BJ (cell line): ENCODE results near the gene C4orf54. TPM values are rescaled to one million over a fixed set of nuclear protein-coding genes. Genes with fewer than 3 reads are reported as not detected.

Source experiments
- CTCF ChIA-PET: fragments of 350-600 bp; formaldehyde crosslinking; extraction: SDS; loops from one replicate; lab custom pipeline; 2021; ENCODE audit warnings: antibody characterized with exemption, inconsistent platforms; lab: Yijun Ruan, JAX
- POLR2A ChIA-PET: fragments of 300-600 bp; sonication (Branson Sonifier 250); formaldehyde crosslinking; extraction: SDS; loops from one replicate; lab custom pipeline; 2021; ENCODE audit warnings: antibody characterized with exemption; lab: Charles Lee
- DNase-seq: peaks from one replicate; pipeline ENCODE4 v3.0.0-alpha.2; 2011; ENCODE audit warnings: low read depth
- H3K27me3 ChIP-seq: 2 replicates; pipeline ENCODE4 v1.6.0; 2011; ENCODE audit warnings: low read length; ENCODE audit not compliant: control insufficient read depth, insufficient read depth
- H3K36me3 ChIP-seq: 2 replicates; pipeline ENCODE4 v1.5.1; 2011; ENCODE audit warnings: low read length; ENCODE audit not compliant: control insufficient read depth, insufficient read depth
- H3K4me3 ChIP-seq: 2 replicates; pipeline ENCODE4 v1.5.1; 2011; ENCODE audit warnings: low read depth, mild to moderate bottlenecking, control low read depth, low read length
- polyA plus RNA-seq: library from polyadenylated mRNA; depleted of rRNA; stranded (reverse); fragments of >200 nt; gene quantifications from 2 replicates; pipeline ENCODE4 v1.2.3, GENCODE V29; 2011
- TF ChIP-seq, protein P1 (sequence below): IDR thresholded peaks from 2 replicates; pipeline ENCODE4 v1.5.1; 2011; ENCODE audit warnings: low read depth, mild to moderate bottlenecking, control low read depth, inconsistent platforms, low read length, moderate library complexity; ENCODE audit not compliant: insufficient read depth

C4orf54 gene
- polyA plus RNA-seq, 1 experiment = not detected

DNA sequence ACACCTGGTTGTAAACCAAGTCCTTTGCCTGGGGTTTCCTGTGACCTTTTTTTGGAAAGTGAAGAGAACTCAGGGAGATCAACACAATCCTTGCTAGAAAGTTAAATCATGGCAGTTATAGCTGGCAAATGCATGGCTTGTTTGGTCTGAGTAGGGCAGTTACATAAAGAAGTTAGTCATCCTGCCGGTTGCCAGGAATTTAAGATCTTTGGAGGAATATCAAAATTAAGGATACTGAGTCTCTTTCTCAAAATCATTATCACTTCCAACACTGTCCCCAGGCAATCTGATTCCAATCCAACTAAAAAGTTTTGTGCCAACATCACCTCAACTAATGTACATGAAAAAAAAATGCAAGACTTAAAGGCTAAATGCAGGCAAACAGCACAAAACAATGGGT is 40.3 kb downstream of the C4orf54 start:
- H3K27me3 ChIP-seq = no peaks in the 10 kb centered on the region
- TF ChIP-seq, protein P1, sequence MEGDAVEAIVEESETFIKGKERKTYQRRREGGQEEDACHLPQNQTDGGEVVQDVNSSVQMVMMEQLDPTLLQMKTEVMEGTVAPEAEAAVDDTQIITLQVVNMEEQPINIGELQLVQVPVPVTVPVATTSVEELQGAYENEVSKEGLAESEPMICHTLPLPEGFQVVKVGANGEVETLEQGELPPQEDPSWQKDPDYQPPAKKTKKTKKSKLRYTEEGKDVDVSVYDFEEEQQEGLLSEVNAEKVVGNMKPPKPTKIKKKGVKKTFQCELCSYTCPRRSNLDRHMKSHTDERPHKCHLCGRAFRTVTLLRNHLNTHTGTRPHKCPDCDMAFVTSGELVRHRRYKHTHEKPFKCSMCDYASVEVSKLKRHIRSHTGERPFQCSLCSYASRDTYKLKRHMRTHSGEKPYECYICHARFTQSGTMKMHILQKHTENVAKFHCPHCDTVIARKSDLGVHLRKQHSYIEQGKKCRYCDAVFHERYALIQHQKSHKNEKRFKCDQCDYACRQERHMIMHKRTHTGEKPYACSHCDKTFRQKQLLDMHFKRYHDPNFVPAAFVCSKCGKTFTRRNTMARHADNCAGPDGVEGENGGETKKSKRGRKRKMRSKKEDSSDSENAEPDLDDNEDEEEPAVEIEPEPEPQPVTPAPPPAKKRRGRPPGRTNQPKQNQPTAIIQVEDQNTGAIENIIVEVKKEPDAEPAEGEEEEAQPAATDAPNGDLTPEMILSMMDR = no peak
- ChIA-PET CTCF (no interaction called here), POLR2A (no interaction called here)
- DNase-seq = no peak
- H3K36me3 ChIP-seq = no peaks in the 10 kb centered on the region
- no peak overlapping the region for H3K4me3 ChIP-seq

DNA sequence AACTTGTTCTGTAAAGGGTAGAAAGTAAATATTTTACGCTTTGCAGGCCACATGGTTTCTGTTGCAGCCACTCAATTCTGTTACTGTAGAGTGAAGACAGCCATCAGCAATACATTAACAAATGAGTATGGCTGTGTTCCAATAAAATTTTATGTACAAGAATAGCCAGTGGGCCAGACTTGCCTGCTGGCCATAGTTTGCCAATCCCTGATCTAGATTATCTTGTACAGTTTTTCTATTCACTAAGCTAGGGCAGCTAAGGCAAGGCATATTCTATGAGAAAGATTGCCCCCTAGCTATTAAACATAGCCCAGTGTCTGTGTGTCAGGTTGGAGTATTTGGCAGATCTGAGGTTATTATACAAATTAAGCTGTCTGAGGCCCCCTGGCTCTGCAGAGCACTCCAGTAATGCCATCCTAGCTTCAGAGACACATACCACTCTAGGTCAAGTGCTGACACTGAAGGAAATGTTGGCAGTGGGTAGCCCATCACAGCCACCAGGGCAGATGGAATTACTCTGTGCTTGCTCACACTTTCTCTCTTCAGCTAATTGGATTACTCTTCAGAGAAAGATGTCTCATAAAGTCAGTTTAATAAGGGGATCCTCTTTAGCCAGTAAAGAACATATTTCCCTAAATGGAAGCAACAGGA is 42.3 kb downstream of the C4orf54 start:
- TF ChIP-seq, protein P1 = 0 out of 2 replicates have a peak, but pooled peaks have one; percentile 4
- Histone ChIP-seq H3K36me3 (no peaks in the 10 kb centered on the region), H3K27me3 (no peaks in the 10 kb centered on the region), H3K4me3 (no peak overlapping the region)
- ChIA-PET POLR2A (no interaction called here), CTCF (interaction anchor here (1.0 kb wide), 1 partner anchor 77 kb away, joined by 3 read pairs; no protein-coding TSS in a partner anchor)
- DNase-seq = no peak

GRCh38 chr4:99614491-99614890 is 43.1 kb downstream of the C4orf54 start:
- CTCF ChIA-PET = no interaction called here

GRCh38 chr4:99612704-99613103 is 44.9 kb downstream of the C4orf54 start:
- H3K36me3 ChIP-seq = no peaks in the 10 kb centered on the region
- no peak for DNase-seq
- no peak overlapping the region for H3K4me3 ChIP-seq
- POLR2A ChIA-PET = no interaction called here
- CTCF ChIA-PET = no interaction called here
- no peaks in the 10 kb centered on the region for H3K27me3 ChIP-seq
- TF ChIP-seq, protein P1 = no peak

More at GRCh38 chr4:99614491-99614890, 43.1 kb downstream of the C4orf54 start:
- Histone ChIP-seq H3K36me3 (no peaks in the 10 kb centered on the region), H3K27me3 (no peaks in the 10 kb centered on the region), H3K4me3 (no peak overlapping the region)
- DNase-seq = no peak
- TF ChIP-seq, protein P1 = no peak
- POLR2A ChIA-PET = no interaction called here

GRCh38 chr4:99612281-99612680 is 45.3 kb downstream of the C4orf54 start:
- Histone ChIP-seq H3K36me3 (no peaks in the 10 kb centered on the region), H3K27me3 (no peaks in the 10 kb centered on the region), H3K4me3 (no peak overlapping the region)
- CTCF ChIA-PET = no interaction called here
- POLR2A ChIA-PET = no interaction called here
- no peak for DNase-seq
- TF ChIP-seq, protein P1 = no peak
